Retinal pigment epithelial cell (primary cell): ENCODE results near the gene SPRR4.
A peak's percentile ranks its signal among the peaks of the same experiment; 100 is the strongest.

ENCODE experiments used
- DNase-seq: peaks from one replicate; pipeline ENCODE4 v3.0.0-alpha.2; 2010; ENCODE audit warnings: low read depth
- H3K4me3 ChIP-seq: 2 replicates; pipeline ENCODE4 v1.5.1; 2011; ENCODE audit warnings: mild to moderate bottlenecking, low read length, control low read depth, moderate library complexity
- CTCF ChIP-seq: conservative IDR thresholded peaks from 2 replicates; pipeline ENCODE4 v1.5.1; 2011; ENCODE audit warnings: low read depth, low read length, control low read depth, inconsistent platforms

The SPRR4 gene

GRCh38 chr1:152957561-152957960, 12.9 kb upstream of the SPRR4 start:
- no peak for TF ChIP-seq CTCF
- DNase-seq: no peak
- no peak overlapping the region for H3K4me3 ChIP-seq

- TF ChIP-seq CTCF: no peak
- DNase-seq: no peak
Observed at GRCh38 chr1:152959273-152959672, 11.2 kb upstream of the SPRR4 start.

GRCh38 chr1:152959801-152960451, 10.5 kb upstream of the SPRR4 start:
- DNase-seq: no peak
- TF ChIP-seq CTCF: no peak
- H3K4me3 ChIP-seq: no peak overlapping the region

More at GRCh38 chr1:152959273-152959672, 11.2 kb upstream of the SPRR4 start:
- H3K4me3 ChIP-seq: no peak overlapping the region

GRCh38 chr1:152960452-152961044, 9.9 kb upstream of the SPRR4 start:
- DNase-seq: no peak
- TF ChIP-seq CTCF: peak; percentile 9
- no peak overlapping the region for H3K4me3 ChIP-seq

- TF ChIP-seq CTCF: no peak
- DNase-seq: peak; percentile 7
- no peak overlapping the region for H3K4me3 ChIP-seq
Observed at GRCh38 chr1:152961226-152961891, 9.1 kb upstream of the SPRR4 start.

- no peak for DNase-seq
- H3K4me3 ChIP-seq: no peak overlapping the region
- no peak for TF ChIP-seq CTCF
Observed at GRCh38 chr1:152962876-152963415, 7.5 kb upstream of the SPRR4 start.
